Epithelial cell of esophagus (primary cell): ENCODE data around the gene ACP3.
A peak's percentile ranks its signal among the peaks of the same experiment; 100 is the strongest.

ENCODE experiments used
- DNase-seq: peaks from one replicate; pipeline ENCODE4 v3.0.0; 2010; ENCODE audit warnings: low read depth
- H3K4me3 ChIP-seq: 2 replicates; pipeline ENCODE4 v1.5.1; 2011; ENCODE audit warnings: mild to moderate bottlenecking, low read length, control low read depth
- CTCF ChIP-seq: IDR thresholded peaks from 2 replicates; pipeline ENCODE4 v1.5.1; 2011; ENCODE audit warnings: low read depth, mild to moderate bottlenecking, low read length, control low read depth, inconsistent platforms; ENCODE audit not compliant: insufficient read depth; ENCODE audit errors: missing control alignments

The ACP3 gene

GRCh38 chr3:132332508-132332907, 15.3 kb downstream of the ACP3 start:
- peak; percentile 76 for DNase-seq
- H3K4me3 ChIP-seq, result no peak overlapping the region
- no peak for TF ChIP-seq CTCF

GRCh38 chr3:132341746-132342145, 24.5 kb downstream of the ACP3 start:
- no peak for DNase-seq
- no peak overlapping the region for H3K4me3 ChIP-seq
- no peak for TF ChIP-seq CTCF

- DNase-seq, result no peak
- no peak overlapping the region for H3K4me3 ChIP-seq
- TF ChIP-seq CTCF, result peak; percentile 50
These were observed 25.0 kb downstream of the ACP3 start for GRCh38 chr3:132342183-132342582.

- H3K4me3 ChIP-seq, result no peak overlapping the region
- no peak for TF ChIP-seq CTCF
- no peak for DNase-seq
These were observed 25.4 kb downstream of the ACP3 start for GRCh38 chr3:132342610-132343009.

- H3K4me3 ChIP-seq, result no peak overlapping the region
- peak; percentile 89 for TF ChIP-seq CTCF
- peak; percentile 70 for DNase-seq
These were observed 25.9 kb downstream of the ACP3 start for GRCh38 chr3:132343018-132343612.

- peak; percentile 78 for DNase-seq
- no peak for TF ChIP-seq CTCF
- H3K4me3 ChIP-seq, result no peak overlapping the region
These were observed 27.6 kb downstream of the ACP3 start for GRCh38 chr3:132344666-132345280.
